GM18867 (cell line): ENCODE results near the gene ZSWIM8.
A peak's percentile ranks its signal among the peaks of the same experiment; 100 is the strongest.
"Not testable (repeated sequence)": the region's sequence is repeated elsewhere in the genome, so short reads cannot be mapped to it uniquely, and the experiment has no call there.

Experiments
- ATAC-seq: cut with Tn5 transposase; IDR thresholded peaks from one replicate; pipeline ENCODE4 v1.9.1; 2021; ENCODE audit warnings: mild to moderate bottlenecking, moderate library complexity; ENCODE audit not compliant: unreplicated experiment

The ZSWIM8 gene

DNA sequence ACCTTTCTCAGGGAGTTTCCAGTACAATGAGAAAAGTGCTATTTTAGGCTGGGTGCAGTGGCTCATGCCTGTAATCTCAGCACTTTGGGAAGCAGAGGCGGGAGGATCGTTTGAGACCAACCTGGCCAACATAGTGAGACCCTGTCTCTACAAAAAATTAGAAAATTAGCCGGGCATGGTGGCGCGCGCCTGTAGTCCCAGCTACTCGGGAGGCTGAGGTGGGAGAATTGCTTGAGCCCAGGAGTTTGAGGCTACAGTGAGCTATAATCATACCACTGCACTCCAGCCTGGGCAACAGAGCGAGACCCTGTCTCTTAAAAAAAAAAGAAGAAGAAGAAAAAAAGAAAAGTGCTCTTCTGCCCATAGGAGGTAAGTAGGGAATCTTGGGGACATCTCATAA, 10.6 kb downstream of the ZSWIM8 start:
- not testable (repeated sequence) for ATAC-seq

DNA sequence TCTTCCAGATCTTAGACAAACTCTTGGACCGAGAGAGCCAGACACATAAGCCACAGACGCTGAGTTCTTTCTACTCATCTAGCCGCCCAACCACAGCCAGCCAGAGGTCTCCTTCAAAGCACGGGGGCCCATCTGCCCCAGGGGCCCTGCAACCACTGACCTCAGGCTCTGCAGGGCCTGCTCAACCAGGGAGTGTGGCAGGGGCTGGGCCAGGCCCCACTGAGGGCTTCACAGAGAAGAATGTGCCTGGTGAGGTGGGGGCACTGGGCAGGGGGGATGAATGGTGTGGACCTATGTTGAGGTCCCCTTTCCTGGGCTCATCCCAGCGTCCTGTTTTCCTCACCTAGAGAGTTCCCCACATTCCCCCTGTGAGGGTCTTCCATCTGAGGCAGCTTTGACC, 11.4 kb downstream of the ZSWIM8 start:
- ATAC-seq: no peak

GRCh38 chr10:73797324-73798025, 12.1 kb downstream of the ZSWIM8 start:
- no peak for ATAC-seq

- ATAC-seq: no peak
Observed at GRCh38 chr10:73798087-73798486, 12.7 kb downstream of the ZSWIM8 start.

DNA sequence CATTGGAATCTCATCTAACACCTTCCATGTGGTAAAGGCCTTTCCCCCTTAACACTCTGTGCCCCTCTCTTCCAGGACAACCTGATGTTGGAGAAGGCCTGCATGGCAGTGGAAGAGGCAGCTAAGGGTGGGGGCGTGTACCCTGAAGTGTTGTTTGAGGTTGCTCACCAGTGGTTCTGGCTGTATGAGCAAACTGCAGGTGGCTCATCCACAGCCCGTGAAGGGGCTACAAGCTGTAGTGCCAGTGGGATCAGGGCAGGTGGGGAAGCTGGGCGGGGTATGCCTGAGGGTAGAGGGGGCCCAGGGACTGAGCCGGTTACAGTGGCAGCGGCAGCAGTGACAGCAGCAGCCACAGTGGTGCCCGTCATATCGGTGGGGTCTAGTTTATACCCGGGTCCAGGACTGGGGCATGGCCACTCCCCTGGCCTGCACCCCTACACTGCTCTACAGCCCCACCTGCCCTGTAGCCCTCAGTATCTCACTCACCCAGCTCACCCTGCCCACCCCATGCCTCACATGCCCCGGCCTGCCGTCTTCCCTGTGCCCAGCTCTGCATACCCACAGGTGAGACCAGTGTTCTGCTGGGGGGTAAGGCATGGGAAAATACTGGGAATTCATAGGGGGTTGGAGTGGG, 13.6 kb downstream of the ZSWIM8 start:
- ATAC-seq: no peak

- ATAC-seq: no peak
Observed at GRCh38 chr10:73799899-73800559, 14.6 kb downstream of the ZSWIM8 start.

- no peak for ATAC-seq
Observed at GRCh38 chr10:73800560-73801252, 15.3 kb downstream of the ZSWIM8 start.

- no peak for ATAC-seq
Observed at GRCh38 chr10:73801253-73801590, 15.8 kb downstream of the ZSWIM8 start.

DNA sequence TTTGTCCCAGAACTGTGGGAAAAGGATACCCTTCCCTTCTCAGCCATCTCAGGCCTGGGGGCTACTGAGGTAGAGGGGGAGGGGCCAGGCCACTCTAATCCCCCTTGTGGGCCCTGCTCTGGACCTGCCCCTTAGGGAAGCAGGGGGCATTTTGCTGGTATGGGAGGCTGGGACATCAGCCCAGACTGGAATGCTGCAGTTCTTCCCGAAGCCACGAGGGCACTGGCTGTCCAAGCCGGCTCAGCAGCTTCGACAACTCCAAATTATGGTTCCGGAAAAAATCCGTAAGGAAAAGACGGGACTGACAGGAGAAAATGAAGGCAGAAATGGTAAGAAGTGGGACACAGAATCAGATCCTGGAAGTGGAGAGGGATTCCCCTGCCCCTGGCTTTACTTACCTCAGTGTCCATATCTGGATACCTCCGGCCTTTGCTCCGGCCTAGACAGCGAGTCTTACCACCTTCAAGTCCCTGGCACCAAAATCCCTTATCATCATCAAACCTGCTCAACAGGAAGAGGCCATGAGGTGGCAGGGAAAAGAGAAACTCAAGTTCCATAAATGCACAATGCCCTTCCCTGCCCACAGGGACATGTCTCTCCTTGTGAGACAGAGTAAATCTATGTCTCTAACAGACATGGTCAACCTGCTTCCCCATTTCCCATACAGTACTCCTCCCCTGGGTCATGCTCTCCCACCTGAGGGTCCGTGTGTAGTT, 17.0 kb downstream of the ZSWIM8 start:
- ATAC-seq: no peak

GRCh38 chr10:73803680-73804286, 18.4 kb downstream of the ZSWIM8 start:
- ATAC-seq: no peak

DNA sequence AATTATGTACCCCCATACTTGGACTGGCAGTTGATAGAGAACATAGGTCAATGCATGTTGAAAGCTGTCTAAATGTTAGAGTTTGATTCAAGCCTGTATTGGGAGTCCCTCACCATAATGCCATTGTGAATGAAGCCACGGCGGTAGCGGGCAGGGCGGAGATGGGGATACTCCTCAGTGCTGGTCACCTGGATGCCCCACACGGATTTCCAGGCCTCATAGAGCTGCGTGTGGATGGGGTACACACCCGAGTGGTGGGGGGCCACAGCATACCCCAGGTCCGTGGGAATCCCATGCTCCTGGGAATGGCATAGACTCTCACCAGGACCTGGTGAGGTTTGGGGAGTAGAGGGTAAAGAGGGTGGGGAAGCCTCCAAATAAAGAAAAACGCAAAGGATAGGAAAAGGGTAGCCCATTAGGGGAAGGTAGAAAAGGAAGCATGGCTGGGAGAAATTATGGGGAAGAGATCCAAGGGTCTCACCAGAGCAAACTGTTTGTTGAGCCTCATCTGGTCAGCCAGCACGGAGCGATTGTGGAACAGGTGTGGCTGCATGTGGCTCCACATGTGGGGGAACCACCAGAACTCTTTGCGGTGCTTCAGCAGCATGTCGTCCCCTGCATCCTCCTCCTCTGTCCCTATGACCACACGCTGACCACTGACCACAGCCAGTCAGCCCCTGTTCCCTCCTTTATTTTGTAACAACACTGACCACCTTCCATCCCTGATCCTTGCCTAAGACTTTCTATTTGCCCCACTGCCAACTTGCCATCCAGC, 21.0 kb downstream of the ZSWIM8 start:
- no peak for ATAC-seq

- ATAC-seq: no peak
Observed at GRCh38 chr10:73807471-73807870, 22.1 kb downstream of the ZSWIM8 start.

- no peak for ATAC-seq
Observed at GRCh38 chr10:73808021-73808815, 22.8 kb downstream of the ZSWIM8 start.

- ATAC-seq: no peak
Observed at GRCh38 chr10:73809061-73809818, 23.8 kb downstream of the ZSWIM8 start.

DNA sequence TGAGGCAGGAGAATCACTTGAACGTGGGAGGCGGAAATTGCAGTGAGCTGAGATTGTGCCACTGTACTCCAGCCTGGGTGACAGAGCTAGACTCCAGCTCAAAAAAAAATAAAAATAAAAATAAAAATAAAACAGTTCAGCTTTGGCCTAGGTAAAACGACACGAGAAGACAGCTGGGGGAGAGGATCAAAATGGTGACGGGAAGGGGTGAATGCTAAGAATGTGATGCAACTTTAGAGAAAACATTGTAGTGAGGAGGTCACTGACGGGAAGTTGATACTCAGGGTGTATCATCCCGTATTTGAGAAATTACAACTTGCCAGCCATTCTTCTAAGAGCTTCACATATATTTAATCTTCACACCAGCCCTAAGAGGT, 24.9 kb downstream of the ZSWIM8 start:
- ATAC-seq: no peak

DNA sequence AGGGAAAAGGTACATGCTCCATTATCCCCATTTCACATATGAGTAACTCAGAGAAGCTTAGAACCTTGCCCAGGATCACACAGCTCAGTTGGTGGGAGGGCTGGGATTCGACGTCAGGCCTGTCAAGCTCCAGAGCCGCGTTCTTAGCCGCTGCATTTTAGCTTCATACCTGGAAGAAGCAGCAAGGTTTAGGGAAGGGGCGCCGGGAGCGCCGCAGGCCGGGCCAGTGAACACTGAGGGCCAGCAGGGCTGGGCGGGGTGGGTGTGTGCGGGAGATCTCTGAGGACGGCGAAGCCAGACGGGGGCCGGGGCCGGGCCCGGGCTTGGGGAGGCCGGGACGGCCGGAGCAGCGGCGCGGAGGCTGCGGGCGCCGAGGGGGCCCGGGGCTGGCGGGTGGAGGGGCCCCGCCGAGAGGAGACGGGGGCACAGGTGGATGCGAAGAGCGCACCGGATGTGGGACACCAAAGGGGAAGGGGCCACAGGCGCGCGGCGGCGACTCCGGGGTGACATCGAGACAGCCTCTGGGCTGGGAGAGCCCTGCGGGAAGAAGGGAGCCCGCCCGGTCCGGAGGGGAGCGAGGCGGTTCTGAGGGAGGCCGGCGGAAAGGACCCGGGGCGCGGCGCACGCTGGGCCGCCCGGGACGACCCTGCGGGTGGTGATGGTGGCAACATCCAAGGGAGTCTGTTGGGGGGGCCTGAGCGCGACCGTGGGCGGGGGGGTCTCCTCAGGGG, 25.5 kb downstream of the ZSWIM8 start:
- ATAC-seq: peak; percentile 28

- ATAC-seq: no peak
Observed at GRCh38 chr10:73812657-73813056, 27.3 kb downstream of the ZSWIM8 start.

- no peak for ATAC-seq
Observed at GRCh38 chr10:73813333-73813732, 27.9 kb downstream of the ZSWIM8 start.
